ENCODE data around the gene HOXB1.

DNA sequence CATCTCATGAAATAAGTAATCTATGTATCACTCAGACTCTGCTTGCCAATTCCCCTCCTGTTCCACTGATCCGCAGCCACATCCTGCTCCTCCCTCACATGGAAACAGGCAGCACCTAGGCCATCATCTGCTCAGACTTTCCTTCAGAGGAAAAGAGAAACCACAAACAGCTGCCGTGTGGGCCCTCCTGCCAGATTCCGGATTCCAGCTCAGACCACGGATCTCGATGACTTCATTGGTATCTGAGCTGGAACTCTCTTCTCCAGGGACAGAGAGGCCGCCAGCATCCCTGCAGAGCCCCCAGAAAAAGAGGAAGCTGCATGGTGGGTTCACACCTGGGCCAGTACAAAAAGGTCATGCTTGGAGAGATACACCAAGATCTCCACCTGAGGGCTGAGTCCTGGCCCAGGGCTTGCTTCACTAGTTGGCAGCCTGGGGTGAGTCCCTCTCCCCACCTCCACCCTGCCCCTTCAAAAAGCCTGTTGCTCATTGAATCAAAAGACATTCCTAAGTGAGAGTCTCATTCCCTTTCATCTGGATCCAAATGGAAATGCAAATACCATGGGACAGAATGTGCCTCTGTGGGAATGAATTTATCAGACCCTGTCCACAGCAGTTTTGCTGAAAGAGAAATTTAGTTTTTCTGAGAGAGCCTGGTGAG lies 47.2 kb downstream of the HOXB1 start:
- TF ChIP-seq, protein P1, sequence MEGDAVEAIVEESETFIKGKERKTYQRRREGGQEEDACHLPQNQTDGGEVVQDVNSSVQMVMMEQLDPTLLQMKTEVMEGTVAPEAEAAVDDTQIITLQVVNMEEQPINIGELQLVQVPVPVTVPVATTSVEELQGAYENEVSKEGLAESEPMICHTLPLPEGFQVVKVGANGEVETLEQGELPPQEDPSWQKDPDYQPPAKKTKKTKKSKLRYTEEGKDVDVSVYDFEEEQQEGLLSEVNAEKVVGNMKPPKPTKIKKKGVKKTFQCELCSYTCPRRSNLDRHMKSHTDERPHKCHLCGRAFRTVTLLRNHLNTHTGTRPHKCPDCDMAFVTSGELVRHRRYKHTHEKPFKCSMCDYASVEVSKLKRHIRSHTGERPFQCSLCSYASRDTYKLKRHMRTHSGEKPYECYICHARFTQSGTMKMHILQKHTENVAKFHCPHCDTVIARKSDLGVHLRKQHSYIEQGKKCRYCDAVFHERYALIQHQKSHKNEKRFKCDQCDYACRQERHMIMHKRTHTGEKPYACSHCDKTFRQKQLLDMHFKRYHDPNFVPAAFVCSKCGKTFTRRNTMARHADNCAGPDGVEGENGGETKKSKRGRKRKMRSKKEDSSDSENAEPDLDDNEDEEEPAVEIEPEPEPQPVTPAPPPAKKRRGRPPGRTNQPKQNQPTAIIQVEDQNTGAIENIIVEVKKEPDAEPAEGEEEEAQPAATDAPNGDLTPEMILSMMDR (IDR thresholded peaks at IDR 0.05) = no peak
- no peak for TF ChIP-seq POLR2A (IDR thresholded peaks at IDR 0.05)
